CD4-positive, alpha-beta T cell (primary cell): ENCODE data around the gene DIP2C. TPM values are rescaled to one million over a fixed set of nuclear protein-coding genes. Genes with fewer than 3 reads are reported as not detected.
A peak's percentile ranks its signal among the peaks of the same experiment; 100 is the strongest.

Experiments
- ATAC-seq: fragments of 200-7000 bp; cut with Tn5 transposase; one replicate; pipeline ENCODE4 v1.10.0; 2022; ENCODE audit warnings: mild to moderate bottlenecking; ENCODE audit not compliant: poor library complexity
- CTCF ChIA-PET: fragments of 350-600 bp; sonication (Branson Sonifier 250); formaldehyde crosslinking; loops from one replicate; lab custom pipeline; 2021; ENCODE audit warnings: antibody characterized with exemption, inconsistent platforms; lab: Charles Lee
- POLR2A ChIA-PET: fragments of 350-600 bp; sonication (Branson Sonifier 250); formaldehyde crosslinking; loops from one replicate; lab custom pipeline; 2021; ENCODE audit warnings: antibody characterized with exemption, inconsistent platforms; lab: Charles Lee
- DNase-seq, 14 experiments: peaks; one replicate each; pipeline ENCODE4 v3.0.0-alpha.2; 2013 to 2020; ENCODE audit warnings: mixed read lengths in 2 of 14
- H3K27ac ChIP-seq, 2 donors: one replicate each; pipeline versions ENCODE4 v1.5.1 to v1.7.0; 2013; ENCODE audit warnings: low read length in 2 of 2, low read depth in 1 of 2, mild to moderate bottlenecking in 1 of 2
- H3K27me3 ChIP-seq, 2 experiments: 1 replicate in 1 of 2; 2 replicates in 1 of 2; pipeline versions ENCODE4 v1.6.1 to v1.7.0; 2013; ENCODE audit warnings: low read length in 2 of 2, control low read depth in 1 of 2, mild to moderate bottlenecking in 1 of 2, moderate library complexity in 1 of 2; ENCODE audit not compliant: insufficient read depth in 2 of 2, control insufficient read depth in 1 of 2
- H3K36me3 ChIP-seq: one replicate; pipeline ENCODE4 v1.6.1; 2013; ENCODE audit warnings: low read length, control low read depth; ENCODE audit not compliant: insufficient read depth
- H3K4me1 ChIP-seq: one replicate; pipeline ENCODE4 v1.6.1; 2013; ENCODE audit warnings: low read length, control low read depth; ENCODE audit not compliant: insufficient read depth
- H3K4me3 ChIP-seq: one replicate; pipeline ENCODE4 v1.5.1; 2013; ENCODE audit warnings: mild to moderate bottlenecking, low read length, moderate library complexity
- H3K9me3 ChIP-seq, 2 experiments: 1 replicate in 1 of 2; 2 replicates in 1 of 2; pipeline versions ENCODE4 v1.6.1 to v1.7.0; 2013; ENCODE audit warnings: low read length in 2 of 2, mild to moderate bottlenecking in 2 of 2, control low read depth in 1 of 2, moderate library complexity in 1 of 2; ENCODE audit not compliant: control insufficient read depth in 1 of 2, insufficient read depth in 1 of 2
- H3K27ac Mint-ChIP-seq: one replicate; pipeline ENCODE4 v1.8.0; 2020; ENCODE audit warnings: mixed read lengths
- H3K27me3 Mint-ChIP-seq: one replicate; pipeline ENCODE4 v1.8.0; 2021; ENCODE audit warnings: mixed read lengths
- H3K36me3 Mint-ChIP-seq: one replicate; pipeline ENCODE4 v1.8.0; 2021; ENCODE audit warnings: low read depth, mixed read lengths
- H3K4me1 Mint-ChIP-seq: one replicate; pipeline ENCODE4 v1.8.0; 2021; ENCODE audit warnings: low read depth, mixed read lengths
- H3K4me3 Mint-ChIP-seq: one replicate; pipeline ENCODE4 v1.8.0; 2020; ENCODE audit warnings: mild to moderate bottlenecking, mixed read lengths
- H3K9me3 Mint-ChIP-seq: one replicate; pipeline ENCODE4 v1.8.0; 2020; ENCODE audit warnings: mixed read lengths
- CTCF ChIP-seq: fragments of 200-600 bp; IDR thresholded peaks from one replicate; pipeline ENCODE4 v1.8.0; 2022; ENCODE audit warnings: antibody characterized with exemption, mild to moderate bottlenecking
- intact Hi-C, 2 experiments: fragments of 100-400 bp; cut with DNase I in 1 of 2; cut with micrococcal nuclease in 1 of 2; formaldehyde crosslinking; loops; one replicate each; pipeline versions ENCODE4 v1.15.1 to v1.9.0; 2023 to 2025; cut with DNase I, micrococcal nuclease
- total RNA-seq, 174 experiments: library from RNA in 2 of 174; stranded (reverse) in 2 of 174; gene quantifications; one replicate each; pipeline ENCODE4 v1.2.3 and lab custom pipeline; 2021 to 2026

The DIP2C gene
- total RNA-seq, 2 experiments from 2014 or later: 4.1 TPM

GRCh38 chr10:530717-531116 is 158.8 kb downstream of the DIP2C start:
- Histone ChIP-seq H3K4me3 (no peak overlapping the region), H3K9me3 (no peaks in the 10 kb centered on the region), H3K4me1 (no peaks in the 10 kb centered on the region), H3K27ac (no peak overlapping the region), H3K36me3 (no peaks in the 10 kb centered on the region), H3K27me3 (no peaks in the 10 kb centered on the region)
- intact Hi-C loops: loop anchor here in 1 of 2 experiments (2.0 kb wide), 1 partner anchor 354 kb away; no protein-coding TSS in a partner anchor
- Mint-ChIP-seq H3K36me3 (no peaks in the 10 kb centered on the region), H3K27me3 (peaks cover 7% of the 10 kb centered on the region), H3K4me3 (no peak overlapping the region), H3K27ac (no peak overlapping the region), H3K9me3 (no peaks in the 10 kb centered on the region), H3K4me1 (no peaks in the 10 kb centered on the region)
- ChIA-PET POLR2A (no interaction called here), CTCF (no interaction called here)
- DNase-seq (peak in 4 of 14 experiments; percentile 17 to 39 (median 21)), ATAC-seq (no peak)
- TF ChIP-seq CTCF: no peak

GRCh38 chr10:529468-530230 is 159.8 kb downstream of the DIP2C start:
- ATAC-seq (no peak), DNase-seq (no peak)
- H3K4me1 ChIP-seq: no peaks in the 10 kb centered on the region
- Mint-ChIP-seq H3K9me3 (no peaks in the 10 kb centered on the region), H3K27ac (no peak overlapping the region), H3K36me3 (no peaks in the 10 kb centered on the region), H3K27me3 (no peaks in the 10 kb centered on the region), H3K4me1 (no peaks in the 10 kb centered on the region), H3K4me3 (no peak overlapping the region)
- CTCF ChIA-PET: no interaction called here
- POLR2A ChIA-PET: no interaction called here
- no peaks in the 10 kb centered on the region for H3K36me3 ChIP-seq
- TF ChIP-seq CTCF: no peak
- H3K9me3 ChIP-seq: no peaks in the 10 kb centered on the region
- no peaks in the 10 kb centered on the region for H3K27me3 ChIP-seq
- intact Hi-C loops: loop anchor here in 1 of 2 experiments (2.0 kb wide), 1 partner anchor 353 kb away; no protein-coding TSS in a partner anchor
- H3K4me3 ChIP-seq: no peak overlapping the region
- H3K27ac ChIP-seq: no peak overlapping the region

GRCh38 chr10:528173-529165 is 161.0 kb downstream of the DIP2C start:
- no peak overlapping the region for H3K4me3 Mint-ChIP-seq
- Histone ChIP-seq H3K4me3 (no peak overlapping the region), H3K9me3 (no peaks in the 10 kb centered on the region), H3K27me3 (no peaks in the 10 kb centered on the region), H3K4me1 (no peaks in the 10 kb centered on the region), H3K36me3 (no peaks in the 10 kb centered on the region), H3K27ac (no peak overlapping the region)
- ChIA-PET POLR2A (no interaction called here), CTCF (no interaction called here)
- H3K4me1 Mint-ChIP-seq: no peaks in the 10 kb centered on the region
- no peak for ATAC-seq
- H3K36me3 Mint-ChIP-seq: no peaks in the 10 kb centered on the region
- no peaks in the 10 kb centered on the region for H3K9me3 Mint-ChIP-seq
- no peaks in the 10 kb centered on the region for H3K27me3 Mint-ChIP-seq
- intact Hi-C loops: no loop called here
- DNase-seq: no peak
- no peak overlapping the region for H3K27ac Mint-ChIP-seq
- TF ChIP-seq CTCF: no peak
